DMS 273 (cell line): ENCODE measurements around the gene RBM20.

ENCODE experiments used
- DNase-seq: peaks from one replicate; lab custom pipeline; 2025; ENCODE audit not compliant: unreplicated experiment; lab: John Stamatoyannopoulos, UW

Gene RBM20

DNA sequence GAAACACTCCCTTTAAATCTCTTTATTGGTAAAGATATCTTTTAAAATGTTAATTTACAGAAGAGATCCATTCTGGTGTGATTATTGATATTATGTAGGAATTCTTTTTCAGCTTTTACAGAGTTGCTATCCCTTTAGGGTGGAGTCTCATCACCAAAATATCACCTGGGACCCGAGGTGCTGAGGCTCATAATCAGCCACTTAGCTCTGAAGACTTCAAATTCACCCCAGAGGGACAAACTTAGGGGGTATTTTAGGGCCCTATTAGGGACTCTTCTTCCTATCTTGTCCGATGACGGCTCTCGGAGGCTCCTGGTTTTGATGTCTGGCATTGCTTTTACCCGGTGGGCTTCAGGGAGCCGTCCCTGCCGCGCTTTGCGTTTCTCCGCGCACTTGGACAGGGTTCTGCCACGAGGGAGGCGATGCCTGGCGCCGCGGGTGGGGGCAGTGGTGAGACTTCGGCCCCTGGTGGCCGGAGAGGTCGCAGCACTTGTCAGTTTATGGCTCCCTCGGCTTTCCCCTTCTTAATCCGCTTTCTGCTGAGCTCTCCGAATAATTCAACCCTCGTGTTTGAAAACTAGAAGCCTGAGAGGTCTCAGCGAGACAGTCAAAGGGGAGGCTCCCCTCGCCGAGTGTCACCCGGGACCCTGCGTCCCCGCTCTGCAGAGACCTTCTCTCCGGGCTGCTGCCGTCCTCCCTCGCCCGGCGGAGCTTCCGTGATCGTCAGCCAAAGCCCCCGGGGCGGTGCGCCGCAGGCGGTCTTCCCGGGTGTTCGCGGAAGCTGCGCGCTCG is 27.8 kb downstream of the RBM20 start:
- DNase-seq, result peak; percentile 84

- peak; percentile 37 for DNase-seq
Observed at GRCh38 chr10:110672580-110672919, 28.4 kb downstream of the RBM20 start.

DNA sequence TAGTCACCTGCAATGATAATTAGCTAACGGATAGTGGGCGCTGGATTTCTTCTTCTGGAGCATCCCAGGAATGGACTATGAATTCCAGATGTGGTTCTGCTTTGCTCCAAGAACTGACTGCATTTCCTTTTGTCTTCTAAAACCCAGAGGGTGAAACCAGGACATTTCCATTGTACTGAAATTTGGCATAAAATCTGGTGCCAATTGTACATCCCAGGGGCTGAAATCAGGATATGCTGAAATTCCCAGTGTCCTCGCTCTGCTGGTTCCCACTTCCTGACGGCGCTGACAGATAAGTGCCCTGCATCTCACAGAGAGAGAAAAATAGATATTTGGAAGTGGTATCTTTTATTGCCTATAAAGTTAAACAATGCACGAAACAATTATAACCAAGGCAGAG is 31.9 kb downstream of the RBM20 start:
- DNase-seq, result no peak

DNA sequence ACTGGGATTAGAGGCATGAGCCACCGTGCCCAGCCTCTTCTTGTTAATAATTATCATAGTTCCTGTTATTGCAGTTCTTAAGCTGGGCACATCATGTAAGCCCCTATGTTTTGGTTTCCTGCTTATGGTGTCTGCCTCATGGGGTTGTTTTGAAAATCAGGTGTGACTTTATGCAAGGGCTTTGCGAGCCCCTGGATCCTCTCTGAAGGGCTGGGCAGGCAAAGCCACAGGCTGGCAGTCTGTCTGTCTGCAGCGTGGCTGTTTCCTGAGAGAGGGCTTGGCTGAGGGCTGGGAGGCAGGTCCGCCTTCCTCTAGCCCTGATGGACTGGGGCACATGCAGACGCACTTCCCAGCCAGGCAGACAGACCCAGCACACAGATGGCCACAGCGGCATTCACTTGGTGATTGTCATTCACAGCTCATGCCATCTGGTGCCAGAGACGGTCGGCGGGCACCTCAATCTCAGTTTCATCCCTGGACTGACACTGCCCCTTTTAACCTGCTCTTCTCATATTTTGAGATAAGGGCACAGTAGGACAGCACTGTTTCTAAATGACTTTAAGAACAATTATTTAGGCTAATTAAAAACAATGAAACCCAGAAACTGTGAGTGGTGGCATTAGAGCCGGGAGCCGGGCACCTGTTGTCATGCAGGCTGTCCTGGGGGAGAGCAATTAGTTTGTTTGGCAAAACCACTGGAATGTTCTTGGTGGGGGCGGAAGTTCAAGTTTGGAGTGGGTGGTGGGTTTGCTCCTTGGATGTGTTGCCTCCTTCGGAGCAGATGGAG is 35.5 kb downstream of the RBM20 start:
- peak; percentile 90 for DNase-seq

- DNase-seq, result peak; percentile 55
Observed at GRCh38 chr10:110680273-110681020, 36.3 kb downstream of the RBM20 start.

DNA sequence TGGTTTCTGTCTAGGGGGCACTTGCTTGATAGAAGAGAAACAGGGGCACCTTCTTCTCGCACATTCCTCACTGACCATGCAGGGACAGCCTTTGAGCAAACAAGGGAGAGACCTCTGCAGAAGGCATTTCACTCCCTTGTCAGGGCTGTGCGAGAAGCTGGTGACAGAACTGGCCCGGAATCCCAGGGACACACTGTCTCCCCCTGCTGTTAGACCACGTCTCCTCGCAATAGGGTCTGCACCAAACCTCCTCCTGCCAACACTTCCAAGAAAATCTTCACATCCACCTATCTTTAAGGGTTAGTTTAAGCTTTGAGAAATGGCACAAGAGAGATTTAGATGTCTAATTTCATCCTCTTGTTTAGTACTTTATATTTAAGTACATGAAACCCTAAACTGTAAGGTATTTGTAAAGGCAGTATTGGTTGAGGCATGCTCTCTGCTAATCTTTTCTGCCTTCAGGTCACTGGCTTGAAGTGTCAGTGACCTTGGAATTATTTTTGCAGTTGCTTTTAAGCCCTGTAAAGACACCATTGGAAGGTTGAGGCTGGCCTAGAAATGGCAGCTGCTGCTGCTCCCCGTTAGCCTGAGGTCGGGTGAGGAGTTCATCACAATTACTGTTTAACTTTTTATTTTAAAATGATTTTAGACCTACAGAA is 37.0 kb downstream of the RBM20 start:
- peak; percentile 46 for DNase-seq

- no peak for DNase-seq
Observed at GRCh38 chr10:110682348-110682747, 38.2 kb downstream of the RBM20 start.

- no peak for DNase-seq
Observed at GRCh38 chr10:110684800-110685446, 40.8 kb downstream of the RBM20 start.

GRCh38 chr10:110686047-110686446 is 41.9 kb downstream of the RBM20 start:
- DNase-seq, result no peak

DNA sequence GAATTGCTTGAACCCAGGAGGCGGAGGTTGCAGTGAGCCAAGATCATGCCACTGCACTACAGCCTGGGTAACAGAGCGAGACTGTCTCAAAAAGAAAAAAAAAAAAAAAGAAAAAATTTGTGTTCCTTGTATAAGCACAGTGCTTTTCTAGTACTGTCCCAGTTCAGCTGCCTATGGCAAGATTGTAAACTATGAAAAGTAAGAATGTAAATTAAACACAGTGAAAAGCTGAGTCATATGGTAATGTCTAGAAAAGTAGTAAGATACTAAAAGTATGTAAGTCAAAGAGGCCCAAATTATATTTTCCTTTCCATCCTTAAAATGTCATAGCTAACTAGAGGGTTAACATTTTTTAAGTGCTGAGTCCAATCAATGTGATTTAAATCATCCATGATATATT is 42.8 kb downstream of the RBM20 start:
- no peak for DNase-seq

DNA sequence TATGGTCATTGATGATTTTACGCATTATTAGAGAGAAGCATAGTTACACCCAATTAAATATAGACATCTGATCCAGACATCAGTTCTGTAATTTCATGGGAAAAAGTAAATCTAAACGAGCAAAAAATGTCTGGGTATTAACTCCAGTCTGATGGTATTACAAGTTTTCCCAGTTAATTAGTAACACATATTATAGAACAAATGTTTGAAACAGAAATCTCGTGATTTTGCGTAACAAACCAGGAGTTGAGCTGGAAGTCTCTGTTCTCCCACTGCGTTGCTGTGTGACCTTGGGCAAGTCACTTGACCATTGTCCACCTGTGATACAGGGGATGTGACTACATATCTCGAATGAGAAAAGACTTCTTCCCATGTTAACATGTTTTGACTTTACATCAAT is 43.3 kb downstream of the RBM20 start:
- DNase-seq, result no peak

GRCh38 chr10:110691139-110691538 is 47.0 kb downstream of the RBM20 start:
- DNase-seq, result no peak

DNA sequence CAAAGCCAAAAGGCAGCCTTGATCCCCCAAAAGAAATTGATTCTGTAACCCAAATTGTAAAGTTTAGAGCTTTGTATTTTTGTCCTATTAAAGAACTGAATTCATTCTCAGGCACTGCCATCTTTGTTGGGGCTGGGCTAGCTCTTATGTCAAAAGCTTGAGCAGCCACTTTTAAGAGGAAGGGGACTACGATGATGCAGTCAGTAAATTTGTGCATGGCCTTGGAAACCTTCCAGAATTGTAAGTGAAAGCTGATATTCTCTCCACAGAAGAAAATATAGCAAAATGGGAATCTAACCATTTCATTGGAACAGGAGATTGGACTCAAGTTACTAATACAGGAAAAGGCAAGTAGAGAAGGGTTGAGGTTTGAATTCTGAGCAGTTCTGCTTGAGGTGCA is 50.1 kb downstream of the RBM20 start:
- DNase-seq, result no peak

DNA sequence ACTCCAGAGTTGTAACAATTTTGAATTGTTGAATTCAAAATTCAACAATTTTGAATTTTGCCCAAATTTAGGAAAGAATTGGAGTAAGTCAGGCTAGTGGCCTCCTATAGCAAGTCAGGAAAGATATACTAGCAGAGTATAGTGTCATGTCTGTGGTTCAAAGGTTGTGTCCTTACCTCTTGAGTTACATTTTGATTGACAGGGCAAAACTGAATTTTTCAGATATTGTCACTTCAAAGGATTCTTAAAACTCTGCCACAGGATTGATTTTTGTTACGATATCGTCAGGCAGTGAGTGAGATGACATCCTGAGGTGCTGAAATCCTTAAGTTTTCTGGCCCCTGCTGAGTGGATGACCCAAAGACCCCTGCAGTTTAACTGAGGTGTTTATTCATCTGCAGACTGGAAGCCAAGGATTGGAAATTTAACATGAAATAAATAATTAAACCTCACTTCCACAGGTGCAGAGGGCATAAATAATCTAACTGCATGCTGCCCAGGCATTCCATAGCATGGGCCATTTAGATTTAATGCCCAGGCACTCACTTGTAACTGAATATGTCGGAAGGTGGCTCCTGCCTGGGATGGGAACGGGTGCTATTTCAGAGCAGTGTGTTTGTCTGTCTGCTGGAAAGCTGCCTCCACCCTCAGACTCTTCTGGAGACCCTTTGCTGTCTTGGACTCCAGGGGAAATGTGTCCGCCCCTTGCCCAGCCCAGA is 50.8 kb downstream of the RBM20 start:
- no peak for DNase-seq

- DNase-seq, result no peak
Observed at GRCh38 chr10:110695539-110695886, 51.4 kb downstream of the RBM20 start.

GRCh38 chr10:110696436-110696835 is 52.3 kb downstream of the RBM20 start:
- no peak for DNase-seq

GRCh38 chr10:110698340-110698739 is 54.2 kb downstream of the RBM20 start:
- DNase-seq, result no peak

DNA sequence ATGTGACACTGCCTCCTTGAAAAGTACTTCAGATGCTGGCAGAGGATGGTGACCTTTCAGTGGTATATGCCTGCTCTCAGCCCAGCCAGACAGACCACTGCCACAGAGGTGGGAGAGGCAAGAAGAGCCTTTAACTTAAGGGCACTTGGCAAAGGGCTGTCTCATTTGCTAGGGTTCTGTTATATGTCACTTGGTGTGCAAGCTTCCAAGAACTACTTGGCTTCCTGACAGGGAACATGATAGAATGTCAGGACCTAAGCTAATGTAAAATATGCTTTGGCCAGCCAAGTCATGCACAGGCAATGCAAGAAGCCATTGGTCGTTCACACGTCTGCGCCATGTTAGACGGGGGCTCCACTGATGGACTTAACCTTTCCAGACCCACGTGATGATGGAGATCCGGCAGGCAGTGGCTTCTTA is 54.7 kb downstream of the RBM20 start:
- no peak for DNase-seq

DNA sequence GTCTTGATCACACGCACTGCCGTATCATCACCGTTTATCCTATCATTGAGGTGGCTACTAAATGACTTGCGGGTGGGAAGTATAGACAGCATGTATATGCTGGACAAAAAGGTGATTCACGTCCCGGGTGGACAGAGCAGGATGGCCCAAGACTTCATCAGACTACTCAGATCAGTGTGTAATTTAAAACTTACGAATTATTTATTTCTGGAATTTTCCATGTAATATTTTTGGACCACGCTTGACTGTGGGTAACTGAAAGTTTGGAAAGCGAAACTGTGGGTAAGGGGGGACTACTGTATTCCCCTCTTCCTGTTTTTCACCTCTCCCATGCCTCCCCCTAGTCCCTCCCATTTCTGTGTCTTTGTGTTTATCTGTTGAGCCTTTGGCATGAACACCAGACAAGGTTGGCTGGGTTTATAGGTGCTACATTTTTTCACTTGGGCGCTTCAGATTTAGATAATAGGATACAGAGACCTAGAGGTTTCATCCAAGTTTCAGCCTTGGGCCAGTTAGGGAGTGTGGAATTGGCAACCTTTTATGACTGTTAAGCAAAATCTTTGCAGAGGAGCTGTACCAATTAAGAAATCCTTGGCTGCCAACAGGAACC is 55.8 kb downstream of the RBM20 start:
- DNase-seq, result no peak
